Measurements from ENCODE around the gene UNC13D.

Gene UNC13D

DNA sequence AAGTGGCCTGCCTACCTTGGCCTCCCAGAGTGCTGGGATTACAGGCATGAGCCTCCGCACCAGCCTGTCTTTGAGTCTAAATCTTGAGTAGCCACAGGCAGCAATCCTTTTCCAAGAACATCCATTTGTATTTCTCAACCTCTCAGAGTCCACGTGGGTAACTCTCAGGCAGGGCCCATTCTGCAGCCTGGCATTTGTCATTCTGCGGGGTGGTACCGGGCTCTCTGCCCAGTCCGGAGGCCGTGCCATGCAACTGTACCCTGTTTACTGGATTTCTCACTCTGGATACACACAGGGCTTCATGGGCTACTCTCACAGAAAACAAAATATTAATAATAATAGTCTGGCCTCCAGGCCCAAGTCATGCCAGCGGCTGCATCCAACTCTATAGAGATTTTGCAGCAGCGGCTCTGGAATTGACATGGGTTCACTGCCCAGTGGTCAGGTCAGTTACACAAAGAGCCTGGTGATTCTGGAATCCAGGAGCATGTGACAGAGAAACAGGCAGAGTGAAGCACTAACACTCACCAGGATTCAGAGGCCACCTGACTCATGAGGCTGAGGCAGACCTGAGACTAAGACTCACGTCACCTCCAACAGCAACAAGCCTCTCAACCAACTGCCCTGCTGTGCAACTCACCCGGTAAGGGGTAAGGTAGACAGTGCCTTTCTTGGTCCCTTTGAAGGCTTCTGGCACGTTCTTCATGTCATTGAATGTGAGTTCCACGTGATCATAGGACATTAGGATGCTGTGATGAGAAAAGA is 6.9 kb upstream of the UNC13D start:
- no peak for DNase-seq

GRCh38 chr17:75849724-75850123 is 5.5 kb upstream of the UNC13D start:
- DNase-seq: no peak

GRCh38 chr17:75849279-75849646 is 5.1 kb upstream of the UNC13D start:
- no peak for DNase-seq

DNA sequence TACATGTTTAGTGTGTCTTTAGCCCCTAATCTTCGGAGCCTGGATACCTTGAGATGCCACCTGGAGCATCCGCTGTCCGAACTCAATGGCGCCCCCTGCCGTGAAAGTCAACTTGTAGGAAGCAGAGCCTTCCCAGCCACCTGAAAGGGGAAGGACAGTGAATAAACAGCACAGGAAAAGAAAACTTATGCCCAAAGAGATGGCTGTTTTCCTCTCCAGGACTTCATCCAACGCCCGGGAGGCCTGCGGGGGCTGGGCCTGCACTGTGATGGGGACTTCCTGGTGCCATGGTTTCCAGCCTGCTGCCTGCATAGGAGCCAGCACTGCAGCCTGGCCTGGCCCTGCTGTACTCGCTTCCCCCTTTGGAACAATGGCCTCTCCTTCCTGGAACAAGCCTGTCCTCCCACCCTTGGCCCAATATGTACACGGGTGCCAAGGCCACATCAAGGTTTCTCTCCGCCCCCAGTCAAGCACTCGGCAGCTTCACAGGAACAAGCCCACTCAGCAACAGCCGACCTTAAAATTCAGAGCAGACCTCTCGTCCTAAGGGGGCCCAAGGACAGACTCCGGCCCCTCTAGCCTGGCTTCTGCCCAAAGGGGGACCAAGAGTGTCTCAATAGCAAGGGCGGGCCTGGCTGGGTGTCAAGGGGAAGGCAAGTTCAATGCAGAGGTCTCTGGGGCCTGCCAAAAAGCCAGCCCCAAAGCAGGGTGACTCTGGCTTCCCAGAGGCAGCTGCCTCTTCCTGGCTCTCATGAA is 4.5 kb upstream of the UNC13D start:
- DNase-seq: peak; percentile 63 to 87 (median 74)

DNA sequence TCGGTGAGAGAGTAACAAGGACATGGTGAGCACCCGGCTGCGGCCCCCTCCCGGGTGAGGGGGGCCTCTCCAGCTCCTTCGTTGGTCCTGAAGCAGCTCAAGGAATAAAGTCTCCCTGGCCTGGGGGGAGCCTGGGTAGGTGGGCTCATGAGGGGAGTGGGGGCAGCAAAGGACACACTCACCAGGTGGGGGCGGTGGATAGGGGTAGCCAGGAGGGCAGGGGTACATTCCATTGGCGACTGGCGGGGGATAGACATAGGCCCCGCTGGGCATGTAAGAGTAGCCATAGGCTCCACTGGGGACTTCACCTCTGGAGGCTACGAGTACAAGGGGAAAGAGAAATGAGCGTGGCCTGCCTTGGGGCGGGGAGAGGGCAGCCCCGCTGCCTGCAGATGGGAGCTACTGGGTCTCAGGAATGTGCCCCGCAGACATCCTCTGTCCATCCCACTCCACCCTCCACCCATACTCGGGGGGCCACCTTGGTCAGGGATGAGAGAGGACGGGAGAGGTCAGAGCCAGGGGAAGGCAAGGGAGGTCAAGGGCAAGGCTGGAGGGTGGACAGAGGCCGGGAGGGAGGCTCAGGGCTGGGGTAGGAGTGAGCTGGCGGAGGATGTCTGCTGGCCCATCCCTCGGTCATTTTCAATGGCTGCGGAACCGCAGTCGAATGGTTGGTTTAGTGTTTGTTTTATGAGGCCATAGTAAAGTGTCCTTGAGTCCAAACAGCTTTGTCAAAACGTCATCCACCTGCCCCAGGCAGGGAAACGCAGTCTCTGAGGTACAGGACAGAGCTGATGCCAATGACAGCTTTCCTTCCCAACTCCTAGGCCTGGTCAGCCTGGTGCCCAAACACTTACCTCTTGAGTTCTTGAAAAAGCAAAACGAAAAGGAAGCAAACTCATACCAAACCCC is 3.7 kb upstream of the UNC13D start:
- no peak for DNase-seq

DNA sequence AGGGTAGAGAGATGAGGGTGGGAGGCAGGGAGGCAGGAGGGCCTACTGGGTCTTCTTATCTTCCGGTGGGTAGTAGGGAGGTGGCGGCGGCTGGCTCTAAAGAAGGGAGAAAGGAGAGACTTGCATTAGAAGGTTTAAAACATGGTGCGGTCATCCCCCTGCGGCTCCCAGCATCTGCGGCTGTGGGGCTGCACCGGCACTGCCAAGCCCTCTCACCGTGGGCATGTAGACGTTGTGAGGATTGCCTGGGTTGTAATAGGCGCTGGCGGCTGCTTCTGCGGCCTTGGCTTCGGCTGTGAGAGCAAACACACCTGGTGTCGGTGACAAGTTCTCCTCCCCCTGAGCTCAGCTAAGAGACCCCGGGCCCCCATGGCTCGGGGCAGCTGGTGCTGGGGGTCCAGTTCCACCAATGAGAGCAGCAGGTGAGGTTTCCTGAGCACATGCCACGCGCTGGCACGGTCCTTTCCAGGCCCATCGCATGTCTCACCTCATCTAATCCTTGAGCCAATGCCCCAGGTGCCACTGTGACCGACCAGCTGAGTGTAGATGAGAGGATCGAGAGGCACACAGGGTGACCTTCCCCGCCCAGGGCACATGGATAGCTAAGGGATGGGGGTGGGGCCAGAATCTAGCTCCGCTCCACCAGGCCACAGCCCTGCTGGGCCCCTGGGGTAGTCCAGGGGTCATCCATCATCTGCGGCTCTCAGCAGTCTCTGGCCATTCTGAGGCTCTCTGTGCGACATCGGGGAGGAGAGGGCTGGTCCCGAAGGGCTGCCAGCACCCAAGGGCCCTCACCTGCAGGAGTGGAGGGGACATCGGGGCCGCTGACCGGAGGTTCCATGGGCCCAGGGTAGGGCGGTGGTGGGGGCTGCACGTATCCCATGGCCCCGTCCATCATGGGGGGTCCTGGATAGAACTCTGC is 2.7 kb upstream of the UNC13D start:
- DNase-seq: no peak

GRCh38 chr17:75845933-75846691 is 1.9 kb upstream of the UNC13D start:
- peak in 1 of 4 experiments; percentile 24 for DNase-seq

DNA sequence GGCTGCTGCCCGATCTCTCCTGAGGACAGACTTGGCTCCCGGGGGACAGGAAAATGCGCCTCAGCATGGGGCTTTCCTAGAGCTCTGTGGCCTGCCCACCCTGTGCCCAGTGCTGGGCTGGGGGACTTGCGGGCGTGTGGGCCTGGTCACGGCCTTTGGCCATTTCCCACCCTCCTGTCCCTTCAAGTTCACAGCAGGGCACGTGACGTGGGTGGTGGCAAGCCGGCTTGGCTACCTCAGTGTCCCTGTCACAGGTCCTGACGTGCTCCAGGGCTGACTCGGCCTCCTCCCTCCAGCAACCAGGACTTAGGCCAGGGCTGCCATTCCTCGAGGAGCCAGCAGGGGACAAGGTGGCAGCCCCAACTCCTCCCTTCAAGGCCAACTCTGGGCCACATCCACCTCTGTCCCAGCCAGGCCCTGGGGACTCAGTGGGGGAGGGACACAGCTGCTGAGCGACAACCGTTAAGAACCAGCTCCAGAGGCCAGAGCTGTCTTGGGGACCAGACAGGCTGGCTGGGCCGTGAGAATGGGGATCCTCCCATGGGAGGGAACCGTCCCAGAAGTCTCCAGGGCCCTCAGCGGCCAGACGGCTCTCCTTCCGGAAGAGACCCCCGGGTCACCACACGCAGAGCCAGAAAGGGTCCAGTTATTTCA is 981 bp upstream of the UNC13D start:
- peak; percentile 90 to 94 (median 93) for DNase-seq

DNA sequence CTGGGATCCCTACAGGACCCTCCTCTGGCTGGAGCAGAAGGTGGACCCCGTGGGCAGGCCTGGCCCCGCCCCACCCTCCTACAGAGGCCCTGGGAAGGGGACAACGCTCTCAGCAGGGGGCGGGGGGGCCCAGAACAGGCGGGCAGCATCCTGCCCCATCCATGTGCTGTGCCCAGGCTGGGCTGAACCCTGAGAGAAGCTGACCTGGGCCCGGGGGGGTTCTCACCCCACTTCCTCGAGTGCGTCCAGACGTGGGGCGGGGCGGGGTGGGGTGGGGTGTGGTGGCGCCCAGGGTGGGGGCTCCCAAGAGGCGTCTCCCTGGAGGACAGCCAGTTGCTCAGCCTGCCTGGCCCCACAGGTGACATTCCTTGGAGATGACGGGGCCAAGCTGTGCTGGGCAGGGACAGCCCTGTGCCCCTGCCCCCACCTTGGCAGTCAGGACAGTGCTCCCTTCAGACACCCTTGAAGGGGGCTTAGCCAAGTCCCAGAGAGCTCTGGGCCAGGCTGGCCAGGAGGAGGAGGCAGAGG is 390 bp upstream of the UNC13D start:
- DNase-seq: no peak

- DNase-seq: peak in 1 of 4 experiments; percentile 1
Measured at GRCh38 chr17:75842963-75843576, 1.1 kb downstream of the UNC13D start.

- DNase-seq: no peak
Measured at GRCh38 chr17:75842411-75842810, 1.8 kb downstream of the UNC13D start.

- no peak for DNase-seq
Measured at GRCh38 chr17:75840799-75841164, 3.4 kb downstream of the UNC13D start.

DNA sequence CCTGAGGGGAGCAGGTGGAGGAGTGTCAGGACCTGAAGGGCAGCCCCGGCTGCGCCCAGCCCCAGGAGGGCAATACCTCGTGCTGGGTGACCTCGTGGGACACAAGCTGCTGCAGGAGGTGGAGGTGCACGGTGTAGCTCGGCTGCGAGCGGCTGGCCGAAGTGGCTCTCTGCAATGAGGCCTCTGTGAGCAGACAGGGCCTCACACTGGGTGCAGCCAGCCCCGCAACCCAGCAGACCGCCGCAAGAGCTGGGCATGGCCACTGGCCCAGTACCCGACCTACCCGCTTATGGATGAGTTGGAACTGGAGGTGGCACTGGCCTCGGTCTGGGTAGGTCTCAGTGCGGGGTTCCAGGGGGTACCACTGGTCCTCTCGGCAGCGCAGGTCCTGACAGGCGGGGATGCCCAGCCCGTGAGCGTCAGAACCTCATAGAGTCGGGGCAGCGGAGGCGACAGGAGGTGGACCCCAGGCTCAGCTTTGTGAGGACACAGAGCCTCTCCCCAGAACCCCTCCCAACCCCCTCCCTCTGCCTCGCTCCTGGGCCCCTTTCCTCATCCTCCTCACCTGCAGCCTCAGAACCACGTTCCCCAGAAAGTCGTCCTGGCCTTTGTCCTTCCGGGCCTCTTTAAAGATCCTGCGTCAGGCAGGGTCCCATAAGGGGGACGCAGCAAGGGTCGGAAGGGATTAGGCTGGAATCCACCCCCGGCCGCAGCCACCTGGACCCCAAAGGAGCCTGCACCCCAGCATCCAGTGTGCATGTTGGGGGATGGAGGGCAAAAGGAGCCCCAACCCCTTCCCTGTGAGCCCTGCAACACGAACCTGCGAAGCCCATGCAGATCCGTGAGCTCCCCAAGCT is 4.0 kb downstream of the UNC13D start:
- DNase-seq: no peak

DNA sequence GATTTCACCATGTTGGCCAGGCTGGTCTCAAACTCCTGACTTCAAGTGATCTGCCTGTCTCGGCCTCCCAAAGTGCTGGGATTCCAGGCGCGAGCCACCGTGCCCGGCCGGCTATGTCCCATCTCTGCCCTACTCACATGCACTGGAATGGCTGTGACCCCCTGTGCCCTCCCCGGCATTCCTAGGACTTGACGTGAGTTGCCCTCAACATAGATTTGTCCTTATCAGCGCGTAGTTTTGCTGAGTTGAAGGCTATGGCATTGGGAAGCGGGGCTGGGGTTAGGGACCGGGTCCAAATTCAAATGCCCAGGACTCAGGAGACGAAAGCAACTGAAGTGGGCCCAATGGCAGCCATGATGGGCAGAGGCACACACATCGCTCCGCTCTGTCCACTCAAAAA is 5.8 kb downstream of the UNC13D start:
- DNase-seq: no peak

DNA sequence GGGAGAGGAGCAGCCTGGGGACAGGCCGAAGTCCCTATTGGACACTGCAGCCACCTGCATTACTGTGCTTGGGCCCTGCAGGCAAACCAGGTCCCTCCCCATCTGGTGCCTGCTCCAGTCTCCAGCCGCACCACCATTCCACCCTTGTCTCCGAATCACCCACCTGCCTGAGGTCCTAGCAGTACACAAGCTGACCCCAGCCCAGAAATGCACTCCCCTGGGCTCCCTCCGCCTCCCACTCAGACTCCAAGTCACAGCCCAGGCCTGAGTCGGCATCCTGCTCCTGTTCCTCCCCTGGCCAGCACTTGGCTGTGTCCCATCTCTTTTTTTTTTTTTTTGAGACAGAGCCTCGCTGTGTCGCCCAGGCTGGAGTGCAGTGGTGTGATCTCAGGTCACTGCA is 6.3 kb downstream of the UNC13D start:
- no peak for DNase-seq

- DNase-seq: no peak
Measured at GRCh38 chr17:75836605-75837004, 7.6 kb downstream of the UNC13D start.

DNA sequence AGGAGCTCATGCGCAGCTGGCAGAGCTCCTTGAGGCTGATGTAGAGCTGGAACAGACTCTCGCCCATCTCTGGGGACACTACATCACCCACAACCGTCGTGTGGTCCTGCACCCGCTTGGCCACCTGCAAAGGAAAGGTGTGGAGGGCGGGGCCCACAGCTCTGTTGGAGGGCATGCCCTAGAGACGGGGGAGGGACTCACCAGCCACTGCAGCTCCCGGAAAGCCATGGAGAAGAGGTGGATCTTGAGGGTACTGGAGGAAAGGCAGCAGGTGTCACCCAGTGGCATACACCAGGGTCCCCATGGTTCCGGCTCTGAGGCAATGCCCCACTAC is 8.6 kb downstream of the UNC13D start:
- no peak for DNase-seq

- DNase-seq: no peak
Measured at GRCh38 chr17:75834928-75835653, 9.1 kb downstream of the UNC13D start.
